ENCODE results near the gene SP9.

The SP9 gene

DNA sequence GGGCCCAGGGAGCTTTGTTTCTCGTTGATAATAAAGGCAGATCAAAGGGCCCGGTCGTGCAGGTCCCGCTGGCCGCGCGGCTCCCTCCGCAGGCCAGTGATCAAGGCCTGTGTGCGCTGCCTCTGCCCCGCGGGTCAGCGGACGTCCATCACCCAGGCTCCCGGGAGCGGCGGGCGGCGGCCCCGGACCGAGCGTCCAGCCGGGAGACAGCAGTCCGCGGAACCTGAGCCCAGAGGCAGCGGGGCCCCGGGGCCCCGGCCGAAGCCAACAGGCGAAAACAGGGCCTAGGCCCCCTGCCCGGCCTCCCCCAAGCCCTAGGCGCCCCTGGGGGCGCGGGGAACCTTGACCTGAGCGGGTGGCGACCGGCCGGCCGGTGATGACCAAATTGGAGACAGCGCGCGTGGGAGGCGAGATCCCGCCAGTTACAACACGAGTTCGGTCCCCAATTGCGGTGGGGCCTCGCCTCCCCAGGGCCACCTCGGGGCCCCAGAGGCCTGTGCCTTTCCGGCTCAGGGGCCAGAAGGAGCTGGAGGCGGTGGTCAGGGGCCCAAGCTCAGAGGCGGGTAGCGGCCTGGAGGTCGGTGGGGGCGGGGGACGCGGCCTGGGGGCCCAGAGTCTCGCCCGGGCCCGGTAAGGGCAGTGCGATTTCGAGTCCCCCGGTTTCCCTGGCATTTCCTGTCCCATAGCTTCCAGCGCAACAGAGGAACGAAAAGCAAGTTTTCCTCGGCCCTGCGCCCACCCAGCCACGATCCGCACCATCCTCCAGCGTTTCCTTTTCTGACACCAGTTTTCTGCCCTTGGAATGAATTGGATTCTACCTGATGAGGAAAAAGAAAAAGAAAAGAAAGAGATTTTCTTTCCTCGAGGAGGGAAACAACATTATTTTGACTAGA, 5.9 kb downstream of the SP9 start:
- H3K4me3 ChIP-seq (ENCODE audit: low read depth, low read length): no peak overlapping the region
- TF ChIP-seq, protein P1, sequence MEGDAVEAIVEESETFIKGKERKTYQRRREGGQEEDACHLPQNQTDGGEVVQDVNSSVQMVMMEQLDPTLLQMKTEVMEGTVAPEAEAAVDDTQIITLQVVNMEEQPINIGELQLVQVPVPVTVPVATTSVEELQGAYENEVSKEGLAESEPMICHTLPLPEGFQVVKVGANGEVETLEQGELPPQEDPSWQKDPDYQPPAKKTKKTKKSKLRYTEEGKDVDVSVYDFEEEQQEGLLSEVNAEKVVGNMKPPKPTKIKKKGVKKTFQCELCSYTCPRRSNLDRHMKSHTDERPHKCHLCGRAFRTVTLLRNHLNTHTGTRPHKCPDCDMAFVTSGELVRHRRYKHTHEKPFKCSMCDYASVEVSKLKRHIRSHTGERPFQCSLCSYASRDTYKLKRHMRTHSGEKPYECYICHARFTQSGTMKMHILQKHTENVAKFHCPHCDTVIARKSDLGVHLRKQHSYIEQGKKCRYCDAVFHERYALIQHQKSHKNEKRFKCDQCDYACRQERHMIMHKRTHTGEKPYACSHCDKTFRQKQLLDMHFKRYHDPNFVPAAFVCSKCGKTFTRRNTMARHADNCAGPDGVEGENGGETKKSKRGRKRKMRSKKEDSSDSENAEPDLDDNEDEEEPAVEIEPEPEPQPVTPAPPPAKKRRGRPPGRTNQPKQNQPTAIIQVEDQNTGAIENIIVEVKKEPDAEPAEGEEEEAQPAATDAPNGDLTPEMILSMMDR (IDR thresholded peaks at IDR 0.05; ENCODE audit: low read depth, low read length, missing control alignments): no peak
- no peak for DNase-seq (ENCODE audit: low read depth)
- in situ Hi-C loops (cut with HindIII; ENCODE audit: low sequenced_read_pairs): loop anchor here (25.0 kb wide), 1 partner anchor 928 kb away; no protein-coding TSS in a partner anchor

DNA sequence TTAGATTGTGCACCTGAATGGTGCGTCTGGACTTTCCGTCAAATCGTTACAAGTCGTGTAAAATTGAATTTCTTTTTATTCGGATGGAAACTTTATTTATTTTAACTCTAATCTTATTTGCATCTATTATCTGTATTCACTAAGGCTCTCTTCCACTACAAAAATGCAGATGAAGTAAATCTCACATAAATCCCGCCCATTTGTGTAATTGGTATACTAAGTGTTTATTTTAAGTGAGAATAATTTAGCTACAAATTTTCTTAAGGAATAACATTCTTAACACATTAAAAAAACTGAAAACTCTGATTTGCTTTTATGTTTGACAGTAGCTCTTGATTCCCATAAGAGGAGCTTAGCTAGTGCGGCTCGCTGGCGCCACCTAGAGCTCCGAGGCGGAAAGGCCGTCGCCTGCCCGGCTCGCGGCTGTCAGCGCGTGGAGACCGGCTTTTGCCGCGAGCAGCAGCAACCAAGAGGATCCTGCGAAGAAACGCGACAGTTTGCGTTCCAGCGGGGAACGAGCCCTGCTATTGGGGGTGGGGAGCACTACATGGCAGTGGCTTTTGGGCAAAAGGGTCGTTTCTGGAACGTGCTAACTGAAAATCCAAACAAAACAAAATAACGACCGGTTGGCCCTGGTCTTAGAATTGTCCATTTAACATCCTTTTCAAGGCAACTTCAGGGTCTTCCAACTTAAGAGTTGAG, 6.7 kb downstream of the SP9 start:
- in situ Hi-C loops (cut with HindIII; ENCODE audit: low sequenced_read_pairs): loop anchor here (25.0 kb wide), 1 partner anchor 929 kb away; no protein-coding TSS in a partner anchor
- no peak overlapping the region for H3K4me3 ChIP-seq (ENCODE audit: low read depth, low read length)

DNA sequence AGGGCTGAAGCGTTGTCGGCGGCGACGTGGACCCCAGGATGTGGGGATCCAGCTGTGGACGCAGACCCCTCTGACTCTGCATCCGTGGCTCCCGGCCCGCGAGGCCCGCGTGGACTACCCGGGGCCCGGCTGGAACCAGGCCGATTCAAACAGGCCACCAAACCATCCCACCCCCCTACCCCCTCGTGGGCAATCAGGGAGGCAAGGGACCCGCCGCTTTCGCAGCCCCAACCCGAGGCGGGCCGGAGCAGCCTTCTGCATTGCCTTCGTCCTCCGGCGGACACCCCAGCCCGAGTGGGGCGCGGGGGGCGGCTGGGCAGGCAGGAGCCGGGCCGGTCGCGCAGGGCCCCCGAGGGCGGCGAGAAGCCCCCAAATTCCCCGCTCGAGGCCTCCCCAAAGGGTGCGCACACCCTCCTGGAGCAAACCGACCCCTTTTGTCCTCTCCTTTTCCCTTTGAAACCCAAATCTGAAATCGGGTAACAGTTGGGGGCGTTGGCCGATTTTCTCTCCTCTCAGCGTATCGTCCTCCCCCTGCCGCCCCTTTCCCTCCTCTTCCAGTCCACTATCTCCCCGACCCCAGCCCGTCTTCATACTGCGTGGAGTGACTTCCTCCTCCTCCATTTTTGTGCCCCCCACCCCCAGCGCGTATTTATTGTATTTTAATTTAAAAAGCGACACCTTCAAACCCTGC, 7.4 kb downstream of the SP9 start:
- no peak overlapping the region for H3K4me3 ChIP-seq (ENCODE audit: low read depth, low read length)
- no peak for DNase-seq (ENCODE audit: low read depth)
- in situ Hi-C loops (cut with HindIII; ENCODE audit: low sequenced_read_pairs): loop anchor here (25.0 kb wide), 1 partner anchor 930 kb away; no protein-coding TSS in a partner anchor
- TF ChIP-seq, protein P1 (IDR thresholded peaks at IDR 0.05; ENCODE audit: low read depth, low read length, missing control alignments): no peak

More for the DNA sequence above, 6.7 kb downstream of the SP9 start:
- TF ChIP-seq, protein P1 (IDR thresholded peaks at IDR 0.05; ENCODE audit: low read depth, low read length, missing control alignments): peak; percentile 98
- DNase-seq (ENCODE audit: low read depth): peak; percentile 60

DNA sequence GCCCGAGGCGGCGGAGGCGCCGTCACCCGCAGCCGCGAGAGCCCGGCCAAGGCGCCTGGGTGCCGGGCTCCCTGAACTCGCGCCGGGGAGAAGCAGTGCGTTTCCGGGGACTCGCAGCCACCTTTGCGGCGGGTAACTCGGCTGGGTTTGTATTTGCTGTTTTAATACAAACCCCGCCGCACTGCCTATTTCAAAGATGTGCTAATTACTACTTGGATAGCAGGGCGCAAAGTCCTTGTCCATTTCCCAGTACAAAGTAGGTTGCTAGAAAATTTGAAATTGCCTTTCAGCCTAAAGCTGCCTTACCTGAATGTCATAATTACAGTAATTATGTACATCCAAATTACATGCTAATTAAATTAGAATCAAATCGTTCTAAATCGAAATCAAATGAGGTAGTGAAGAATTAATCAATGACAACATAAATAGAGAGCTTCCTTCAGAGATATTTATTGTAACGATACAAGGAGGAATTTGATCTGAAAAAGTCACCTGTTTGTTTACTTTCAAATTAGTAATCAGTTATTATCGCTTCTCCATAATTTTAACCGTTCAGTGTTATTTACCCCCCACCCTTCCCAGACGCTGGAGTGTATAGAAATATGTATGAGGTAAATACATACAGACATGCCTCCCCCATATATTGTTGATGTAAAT, 8.1 kb downstream of the SP9 start:
- DNase-seq (ENCODE audit: low read depth): no peak
- TF ChIP-seq, protein P1 (IDR thresholded peaks at IDR 0.05; ENCODE audit: low read depth, low read length, missing control alignments): no peak
- no peak overlapping the region for H3K4me3 ChIP-seq (ENCODE audit: low read depth, low read length)
- in situ Hi-C loops (cut with HindIII; ENCODE audit: low sequenced_read_pairs): loop anchor here (25.0 kb wide), 1 partner anchor 931 kb away; no protein-coding TSS in a partner anchor

DNA sequence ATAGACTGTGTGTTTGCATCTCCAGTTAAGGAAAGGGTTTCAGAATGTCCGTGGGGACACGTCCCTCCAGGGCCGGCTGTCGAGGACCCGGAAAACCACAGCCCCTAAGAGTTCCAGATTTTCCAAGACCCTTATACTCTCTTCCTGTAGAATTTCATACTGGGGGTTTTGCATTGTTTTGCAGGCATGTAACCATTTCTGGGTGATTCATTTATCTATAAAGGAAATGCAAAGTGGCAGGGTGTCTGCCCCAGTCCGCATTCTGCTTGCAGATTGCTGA, 8.5 kb downstream of the SP9 start:
- no peak for DNase-seq (ENCODE audit: low read depth)
- in situ Hi-C loops (cut with HindIII; ENCODE audit: low sequenced_read_pairs): loop anchor here (25.0 kb wide), 1 partner anchor 931 kb away; no protein-coding TSS in a partner anchor
- H3K4me3 ChIP-seq (ENCODE audit: low read depth, low read length): no peak overlapping the region
- TF ChIP-seq, protein P1 (IDR thresholded peaks at IDR 0.05; ENCODE audit: low read depth, low read length, missing control alignments): no peak

Measured in astrocyte of the cerebellum (primary cell).